ENCODE data around the gene SLC22A4.

DNA sequence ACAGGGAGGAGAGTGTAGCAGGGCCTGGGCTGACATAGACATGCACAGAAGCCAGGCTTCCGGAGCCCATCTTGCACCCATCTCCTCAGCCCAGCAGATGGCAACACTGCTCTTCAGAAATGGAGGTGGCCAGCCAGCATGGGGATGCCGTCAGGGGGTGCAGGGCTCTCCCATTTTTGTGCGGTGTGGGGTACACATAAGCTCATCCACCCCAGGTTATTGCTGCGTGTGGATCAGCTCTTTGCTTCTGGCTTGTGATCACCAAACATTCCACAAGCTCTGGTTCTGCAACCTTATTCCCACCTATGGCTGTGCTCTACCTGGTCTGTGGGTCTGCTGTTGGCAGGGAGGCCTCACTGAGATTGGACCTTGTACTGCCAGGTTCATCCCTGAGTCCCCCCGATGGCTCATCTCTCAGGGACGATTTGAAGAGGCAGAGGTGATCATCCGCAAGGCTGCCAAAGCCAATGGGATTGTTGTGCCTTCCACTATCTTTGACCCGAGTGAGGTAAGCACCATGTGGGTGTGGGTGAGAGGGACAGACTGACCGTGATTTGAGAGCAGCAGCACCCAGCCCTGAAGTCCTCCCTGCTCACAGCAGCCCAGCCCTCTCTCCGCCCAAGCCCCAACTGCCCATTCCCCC, 92.6 kb downstream of the SLC22A4 start:
- TF ChIP-seq, protein P1, sequence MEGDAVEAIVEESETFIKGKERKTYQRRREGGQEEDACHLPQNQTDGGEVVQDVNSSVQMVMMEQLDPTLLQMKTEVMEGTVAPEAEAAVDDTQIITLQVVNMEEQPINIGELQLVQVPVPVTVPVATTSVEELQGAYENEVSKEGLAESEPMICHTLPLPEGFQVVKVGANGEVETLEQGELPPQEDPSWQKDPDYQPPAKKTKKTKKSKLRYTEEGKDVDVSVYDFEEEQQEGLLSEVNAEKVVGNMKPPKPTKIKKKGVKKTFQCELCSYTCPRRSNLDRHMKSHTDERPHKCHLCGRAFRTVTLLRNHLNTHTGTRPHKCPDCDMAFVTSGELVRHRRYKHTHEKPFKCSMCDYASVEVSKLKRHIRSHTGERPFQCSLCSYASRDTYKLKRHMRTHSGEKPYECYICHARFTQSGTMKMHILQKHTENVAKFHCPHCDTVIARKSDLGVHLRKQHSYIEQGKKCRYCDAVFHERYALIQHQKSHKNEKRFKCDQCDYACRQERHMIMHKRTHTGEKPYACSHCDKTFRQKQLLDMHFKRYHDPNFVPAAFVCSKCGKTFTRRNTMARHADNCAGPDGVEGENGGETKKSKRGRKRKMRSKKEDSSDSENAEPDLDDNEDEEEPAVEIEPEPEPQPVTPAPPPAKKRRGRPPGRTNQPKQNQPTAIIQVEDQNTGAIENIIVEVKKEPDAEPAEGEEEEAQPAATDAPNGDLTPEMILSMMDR (IDR thresholded peaks at IDR 0.05; ENCODE audit: low read length) = peak; percentile 89
- no peak for TF ChIP-seq EZH2phosphoT487 (IDR thresholded peaks at IDR 0.05; ENCODE audit: low read length)

Measured in MM.1S (cell line).